HS-27A (cell line): Measurements from ENCODE around the gene BCL2L1.
A peak's percentile ranks its signal among the peaks of the same experiment; 100 is the strongest.
"Not testable (repeated sequence)": the region's sequence is repeated elsewhere in the genome, so short reads cannot be mapped to it uniquely, and the experiment has no call there.

Source experiments
- DNase-seq: peaks from one replicate; pipeline ENCODE4 v3.0.0-alpha.2; 2012; ENCODE audit warnings: low read depth, missing footprints

BCL2L1 gene

GRCh38 chr20:31722257-31723068, at the start of gene BCL2L1:
Gene BCL2L1 (minus strand): TSS chr20:31722868. CDS start chr20:31722218, 650 bp downstream.
- no peak for DNase-seq

GRCh38 chr20:31770243-31770642, 47.6 kb upstream of the BCL2L1 start:
- no peak for DNase-seq

- DNase-seq: no peak
Observed at GRCh38 chr20:31769681-31770080, 47.0 kb upstream of the BCL2L1 start.

- no peak for DNase-seq
Observed at GRCh38 chr20:31767805-31768204, 45.1 kb upstream of the BCL2L1 start.

- no peak for DNase-seq
Observed at GRCh38 chr20:31764641-31765305, 42.1 kb upstream of the BCL2L1 start.

- DNase-seq: no peak
Observed at GRCh38 chr20:31760519-31761240, 38.0 kb upstream of the BCL2L1 start.

- no peak for DNase-seq
Observed at GRCh38 chr20:31759836-31760518, 37.3 kb upstream of the BCL2L1 start.

GRCh38 chr20:31758991-31759390, 36.3 kb upstream of the BCL2L1 start:
- DNase-seq: no peak

GRCh38 chr20:31758521-31758920, 35.9 kb upstream of the BCL2L1 start:
- DNase-seq: no peak

- DNase-seq: no peak
Observed at GRCh38 chr20:31757254-31757653, 34.6 kb upstream of the BCL2L1 start.

- no peak for DNase-seq
Observed at GRCh38 chr20:31751126-31751525, 28.5 kb upstream of the BCL2L1 start.

- DNase-seq: no peak
Observed at GRCh38 chr20:31749223-31749622, 26.6 kb upstream of the BCL2L1 start.

DNA sequence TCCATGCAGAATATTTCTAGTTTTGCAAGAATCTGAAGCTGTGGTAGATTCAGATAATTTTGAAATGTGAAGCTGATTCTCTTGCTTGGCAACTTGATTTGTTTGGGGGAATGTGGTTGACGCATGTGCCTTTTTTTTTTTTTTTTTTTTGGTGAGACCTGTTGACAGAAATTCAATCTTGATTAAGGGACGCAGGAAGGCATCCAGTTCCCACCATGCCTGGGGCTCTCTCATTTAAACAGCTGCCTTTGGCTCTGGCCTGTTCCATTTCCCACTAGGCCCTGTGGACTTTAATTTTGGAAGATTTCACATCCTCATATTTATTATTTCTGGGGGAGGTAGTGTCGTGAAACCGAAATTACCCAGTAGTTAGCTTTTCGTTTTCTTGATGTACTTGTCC, 25.0 kb upstream of the BCL2L1 start:
- DNase-seq: no peak

GRCh38 chr20:31747028-31747427, 24.4 kb upstream of the BCL2L1 start:
- DNase-seq: not testable (repeated sequence)

- DNase-seq: no peak
Observed at GRCh38 chr20:31746068-31746878, 23.6 kb upstream of the BCL2L1 start.

DNA sequence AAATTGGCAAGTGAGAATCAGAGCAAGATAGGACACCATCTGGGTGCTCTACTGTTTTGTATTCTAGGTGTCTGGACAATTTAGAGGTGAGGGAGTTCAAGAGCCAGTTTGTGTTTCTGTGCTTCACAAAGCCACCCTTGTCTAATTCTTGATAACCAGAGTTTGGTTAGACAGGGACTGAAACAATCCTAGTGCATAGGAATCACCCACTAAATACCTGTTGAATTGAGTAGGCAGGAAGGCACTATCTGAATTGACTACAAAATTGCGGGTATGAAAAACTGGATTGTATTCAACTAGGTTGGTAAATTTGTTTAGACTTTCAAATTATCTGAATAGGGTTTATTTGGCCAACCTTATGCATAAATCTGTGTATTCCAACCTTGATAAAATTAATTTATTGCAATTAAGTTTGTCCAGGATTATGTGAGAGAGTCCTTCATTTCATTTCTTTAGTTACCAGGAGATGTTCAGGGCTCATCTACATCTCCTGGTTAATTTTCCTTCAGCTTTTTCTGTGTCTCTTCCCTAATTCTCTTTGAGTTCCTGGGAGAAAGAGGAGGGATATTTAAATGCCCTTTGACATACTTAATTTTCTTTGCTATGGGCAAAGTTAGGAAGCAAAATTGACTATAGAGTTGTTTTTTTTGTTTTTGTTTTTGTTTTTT, 18.1 kb upstream of the BCL2L1 start:
- DNase-seq: no peak

DNA sequence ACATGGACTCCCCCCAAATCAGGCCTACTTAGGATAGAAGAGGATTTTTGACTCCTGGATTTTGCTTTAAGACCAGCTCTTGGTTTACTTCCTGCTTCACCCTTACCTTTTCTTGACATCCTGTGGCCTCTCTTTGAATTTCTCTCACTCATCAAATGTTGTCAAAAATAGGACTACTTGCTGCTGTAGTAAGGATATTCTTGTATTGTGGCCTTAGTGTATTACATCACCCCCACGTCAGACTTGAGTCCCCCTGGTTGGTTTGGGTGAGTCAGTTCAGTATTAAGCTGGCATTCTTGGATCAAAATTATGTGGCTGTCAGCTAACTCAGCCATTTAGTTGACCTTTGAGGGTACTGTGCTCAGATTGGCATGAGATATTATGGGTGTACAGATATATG, 17.5 kb upstream of the BCL2L1 start:
- DNase-seq: no peak

GRCh38 chr20:31739550-31739977, 16.9 kb upstream of the BCL2L1 start:
- no peak for DNase-seq

DNA sequence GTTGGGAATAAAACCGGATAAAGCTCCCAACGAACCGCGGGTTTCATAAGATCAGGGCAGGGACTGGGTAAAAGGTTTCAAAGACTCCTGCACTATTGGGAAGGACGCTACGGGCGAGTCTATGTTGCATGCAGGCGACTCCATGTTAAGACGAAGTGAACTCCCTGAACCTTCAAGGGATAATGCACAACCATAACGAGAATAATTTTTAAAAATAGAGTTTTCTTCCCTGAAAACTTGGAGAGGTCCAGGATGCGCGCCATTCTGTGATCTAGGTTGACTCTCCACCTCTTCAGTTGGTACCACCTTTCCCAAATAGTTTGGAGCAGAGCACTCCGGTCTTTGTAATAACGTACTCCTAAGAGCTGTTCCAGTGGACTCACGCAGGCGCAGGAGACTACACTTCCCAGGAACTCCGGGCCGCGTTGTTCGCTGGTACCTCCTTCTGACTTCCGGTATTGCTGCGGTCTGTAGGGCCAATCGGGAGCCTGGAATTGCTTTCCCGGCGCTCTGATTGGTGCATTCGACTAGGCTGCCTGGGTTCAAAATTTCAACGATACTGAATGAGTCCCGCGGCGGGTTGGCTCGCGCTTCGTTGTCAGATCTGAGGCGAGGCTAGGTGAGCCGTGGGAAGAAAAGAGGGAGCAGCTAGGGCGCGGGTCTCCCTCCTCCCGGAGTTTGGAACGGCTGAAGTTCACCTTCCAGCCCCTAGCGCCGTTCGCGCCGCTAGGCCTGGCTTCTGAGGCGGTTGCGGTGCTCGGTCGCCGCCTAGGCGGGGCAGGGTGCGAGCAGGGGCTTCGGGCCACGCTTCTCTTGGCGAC, 16.3 kb upstream of the BCL2L1 start, which contains the start of gene TPX2:
Gene TPX2, plus strand, starts transcription at position 562 of the 821 bp plus-strand sequence. CDS start 18,187 bp downstream, outside the sequence.
- peak; percentile 96 for DNase-seq

- no peak for DNase-seq
Observed at GRCh38 chr20:31731321-31731717, 8.7 kb upstream of the BCL2L1 start.
